Activated CD4-positive, CD25-positive, alpha-beta regulatory T cell treated with anti-CD3 and anti-CD28 coated beads, Interleukin-2, amount 50 U/mL, for 24 hours (primary cell): ENCODE measurements around the gene OR52E5.

Experiments used
- ATAC-seq, 2 donors: fragments of 150-1000 bp; cut with Tn5 transposase; one replicate each; pipeline ENCODE4 v1.10.0; 2021; ENCODE audit warnings: mild to moderate bottlenecking in 1 of 2, moderate library complexity in 1 of 2

Gene OR52E5

DNA sequence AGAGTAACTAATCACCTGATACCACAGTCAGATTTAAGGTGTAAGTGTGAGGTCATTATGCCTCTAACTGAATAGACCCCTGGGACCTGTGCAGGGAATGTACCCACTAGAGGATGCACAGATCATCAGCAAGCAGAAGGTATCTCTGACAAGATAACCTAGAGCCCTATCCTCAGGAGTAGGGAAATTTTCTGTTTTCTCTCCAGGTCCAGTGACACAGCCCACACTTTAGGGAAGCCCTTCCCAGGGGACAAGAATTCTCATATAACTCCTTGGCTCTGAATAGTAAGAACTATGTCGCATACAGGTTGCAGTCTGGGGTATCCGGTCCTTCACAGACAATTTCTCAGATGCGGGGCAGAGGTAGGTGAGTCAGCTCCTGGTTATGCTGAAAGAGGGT lies at the start of gene OR52E5:
Gene OR52E5, plus strand, starts transcription at position 301 of the 400 bp plus-strand sequence. CDS start 7,569 bp downstream, outside the sequence.
- ATAC-seq, result no peak

DNA sequence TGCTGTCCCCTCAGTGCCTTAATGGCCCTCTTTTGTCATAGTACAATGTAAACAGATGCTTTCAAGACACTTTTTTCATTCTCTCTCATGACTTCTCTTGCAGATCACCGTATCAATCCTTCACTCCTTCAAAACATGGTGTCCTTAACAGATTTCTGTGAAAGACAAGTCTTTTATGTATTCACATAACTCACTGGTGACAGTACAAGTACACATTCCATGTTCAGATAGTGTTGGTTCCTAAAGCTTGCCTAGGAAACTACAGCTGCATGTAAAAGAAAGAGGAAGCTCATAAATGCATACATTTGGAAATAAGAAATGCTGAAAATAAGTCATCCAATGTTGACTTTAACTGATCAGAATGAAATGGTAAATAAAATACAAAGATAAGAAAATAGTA lies 46.3 kb upstream of the OR52E5 start:
- no peak for ATAC-seq

DNA sequence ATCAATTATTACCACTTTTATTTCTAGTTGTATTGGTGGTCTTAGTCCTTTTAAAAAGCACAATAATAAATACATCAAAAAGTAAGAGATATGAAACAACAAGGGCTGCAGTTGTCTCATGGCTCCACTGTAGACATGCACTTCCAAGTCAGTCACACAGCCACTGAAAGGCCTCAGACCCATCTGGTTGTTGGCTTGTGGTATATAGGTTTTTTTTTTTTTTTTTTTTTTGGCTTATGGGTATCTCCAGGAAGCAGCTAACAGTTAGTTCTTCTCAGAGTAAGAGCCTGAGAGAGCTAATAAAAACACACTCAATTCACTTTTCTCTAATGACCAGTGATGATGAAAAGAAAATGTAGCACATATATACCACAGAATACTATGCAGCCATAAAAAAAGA lies 45.3 kb upstream of the OR52E5 start:
- ATAC-seq, result no peak

DNA sequence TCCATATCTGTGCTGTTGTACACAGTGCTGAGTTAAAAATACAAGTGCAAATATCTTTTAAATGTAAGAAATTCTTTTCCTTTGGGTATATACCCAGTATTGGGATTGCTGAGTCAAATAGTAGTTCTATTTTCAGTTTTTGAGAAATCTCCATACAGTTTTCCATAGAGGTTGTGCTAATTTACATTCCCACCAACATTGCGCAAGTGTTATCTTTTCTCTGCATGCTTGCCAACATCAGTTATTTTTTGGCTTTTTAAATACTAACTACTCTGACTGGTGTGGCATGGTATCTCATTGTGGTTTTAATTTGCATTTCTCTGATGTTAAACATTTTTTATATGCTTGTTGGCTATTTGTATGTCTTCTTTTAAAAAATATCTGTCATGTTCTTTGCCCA lies 42.0 kb upstream of the OR52E5 start:
- no peak for ATAC-seq

DNA sequence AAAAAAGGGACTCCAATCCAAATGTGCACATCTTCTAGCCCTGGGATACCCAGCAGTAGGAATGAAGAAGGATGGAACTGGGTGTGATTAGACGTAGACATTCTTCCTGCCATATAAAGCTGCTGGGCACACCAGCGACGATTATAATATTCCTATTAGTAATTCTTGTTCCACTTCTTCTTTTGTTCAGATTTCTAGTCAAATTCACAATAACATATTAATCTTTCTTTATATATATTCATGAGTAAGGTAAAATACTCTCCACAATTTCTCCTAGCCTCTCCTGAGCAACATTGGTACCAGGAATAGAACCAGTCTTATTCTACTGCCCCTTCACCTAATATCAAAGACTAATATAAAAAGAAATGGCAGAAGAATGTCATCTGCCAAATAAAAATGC lies 35.4 kb upstream of the OR52E5 start, which contains the start of gene OR52E8:
Gene OR52E8, minus strand, starts transcription at position 101 of the 400 bp plus-strand sequence. Its CDS starts 0 bp downstream, at position 101.
- no peak for ATAC-seq

DNA sequence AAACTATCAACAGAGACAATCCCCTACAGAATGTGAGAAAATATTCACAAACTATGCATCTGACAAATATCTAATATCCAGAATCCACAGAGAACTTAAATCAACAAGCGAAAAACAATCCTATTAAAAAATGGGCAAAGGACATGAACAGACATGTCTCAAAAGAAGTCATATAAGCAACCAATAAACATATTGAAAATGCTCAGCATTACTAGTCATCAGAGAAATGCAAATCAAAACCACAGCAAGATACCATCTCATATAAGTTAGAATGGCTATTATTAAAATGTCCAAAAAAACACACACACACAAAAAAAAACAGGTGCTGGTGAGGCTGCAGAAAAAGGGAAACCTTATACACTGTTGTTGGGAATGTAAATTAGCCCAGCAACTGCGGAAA lies 27.2 kb upstream of the OR52E5 start:
- ATAC-seq, result no peak

DNA sequence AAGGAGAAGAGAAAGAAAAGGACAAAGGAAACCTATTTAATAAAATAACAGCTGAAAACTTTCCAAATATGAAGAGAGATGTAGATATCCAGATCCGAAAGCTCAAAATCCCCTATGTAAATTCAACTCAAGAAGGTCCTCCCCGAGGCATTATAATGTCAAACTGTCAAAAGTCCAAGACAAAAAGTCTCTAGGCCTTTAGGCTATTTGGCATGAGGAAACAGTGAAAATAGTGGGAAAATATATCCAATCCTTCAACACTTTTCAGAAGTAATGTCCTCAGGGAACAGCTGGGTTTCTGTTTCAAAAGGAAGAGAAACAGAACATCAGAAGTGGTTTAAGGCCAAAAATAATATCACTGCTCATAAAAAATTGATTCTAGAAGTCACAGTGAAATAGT lies 14.4 kb upstream of the OR52E5 start:
- no peak for ATAC-seq

DNA sequence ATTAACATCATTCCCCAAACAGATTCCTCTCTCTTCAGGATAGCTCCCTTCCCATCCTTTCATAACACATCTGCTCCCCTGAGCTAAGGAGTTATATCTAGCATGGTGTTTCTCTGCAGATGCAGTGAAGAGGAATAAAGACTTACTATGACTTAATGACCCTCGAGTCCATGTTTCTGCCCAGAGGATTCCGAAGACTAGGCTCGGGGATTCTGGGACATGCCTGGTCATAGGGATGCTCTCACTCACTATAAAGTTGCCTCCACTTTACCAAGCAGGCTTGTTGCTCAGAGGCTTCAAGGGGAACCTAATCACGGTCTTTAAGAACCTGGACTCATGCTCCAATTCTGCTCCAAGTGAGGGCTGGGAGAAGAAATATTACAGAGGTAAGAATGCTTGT lies 12.7 kb upstream of the OR52E5 start, which contains the start of gene OR52E4:
Gene OR52E4, plus strand, starts transcription at position 301 of the 400 bp plus-strand sequence. CDS start 3,664 bp downstream, outside the sequence.
- no peak for ATAC-seq

DNA sequence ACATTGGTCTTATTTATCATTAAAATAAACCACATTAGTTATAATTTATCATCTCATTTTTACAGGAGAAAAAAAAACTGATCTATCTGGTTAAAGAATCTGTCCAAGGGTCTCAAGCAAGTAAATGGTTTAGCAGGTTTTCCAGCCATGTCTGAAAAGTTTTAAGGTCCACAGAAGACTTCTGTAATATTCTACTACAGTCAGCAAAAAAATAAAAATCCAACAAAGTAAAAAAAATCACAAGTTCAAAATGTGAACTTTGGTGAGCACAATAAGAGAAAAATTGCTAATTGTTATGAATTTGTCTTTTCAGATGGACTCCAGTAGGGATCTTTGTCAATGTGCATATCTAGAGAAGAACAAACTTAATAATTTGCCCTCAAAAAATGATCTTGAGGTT lies 11.3 kb upstream of the OR52E5 start:
- no peak for ATAC-seq

DNA sequence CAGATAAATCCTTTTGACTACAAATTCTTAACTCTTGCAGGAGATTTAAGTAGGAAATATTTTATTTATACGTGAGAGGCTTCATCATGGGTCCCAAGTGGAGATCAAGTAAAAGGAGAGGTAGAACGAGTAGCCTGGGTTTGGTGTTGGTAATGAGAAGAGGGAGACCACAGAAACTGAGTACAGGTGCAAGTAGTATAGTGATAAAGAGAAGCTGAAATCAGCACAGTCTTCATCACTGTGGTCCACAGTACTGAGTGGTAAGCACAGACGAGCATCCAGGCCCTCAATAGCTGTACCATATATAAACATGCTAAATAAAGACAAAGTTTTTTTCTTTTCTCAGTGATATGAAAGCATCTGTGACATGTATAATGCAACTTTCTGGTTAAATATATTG lies 5.8 kb upstream of the OR52E5 start:
- no peak for ATAC-seq

DNA sequence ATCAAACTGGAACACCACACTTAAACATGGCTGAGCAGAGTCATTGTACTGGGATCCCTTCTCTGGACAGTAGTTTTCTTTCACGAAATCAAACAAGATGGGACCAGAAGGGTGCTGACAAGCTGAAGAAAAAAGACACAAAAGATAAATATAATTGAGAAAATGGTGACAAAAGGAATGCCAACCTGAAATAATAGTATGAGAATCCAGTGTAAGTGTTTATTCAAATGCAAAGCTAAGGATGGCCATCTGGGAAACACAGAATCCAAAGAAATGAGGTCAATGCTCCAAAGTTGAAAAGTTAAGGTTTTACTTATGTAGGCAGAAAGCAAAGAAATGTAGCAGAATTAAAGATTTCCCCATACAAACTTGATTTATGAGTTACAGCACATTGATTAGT lies 5.3 kb upstream of the OR52E5 start:
- ATAC-seq, result no peak

DNA sequence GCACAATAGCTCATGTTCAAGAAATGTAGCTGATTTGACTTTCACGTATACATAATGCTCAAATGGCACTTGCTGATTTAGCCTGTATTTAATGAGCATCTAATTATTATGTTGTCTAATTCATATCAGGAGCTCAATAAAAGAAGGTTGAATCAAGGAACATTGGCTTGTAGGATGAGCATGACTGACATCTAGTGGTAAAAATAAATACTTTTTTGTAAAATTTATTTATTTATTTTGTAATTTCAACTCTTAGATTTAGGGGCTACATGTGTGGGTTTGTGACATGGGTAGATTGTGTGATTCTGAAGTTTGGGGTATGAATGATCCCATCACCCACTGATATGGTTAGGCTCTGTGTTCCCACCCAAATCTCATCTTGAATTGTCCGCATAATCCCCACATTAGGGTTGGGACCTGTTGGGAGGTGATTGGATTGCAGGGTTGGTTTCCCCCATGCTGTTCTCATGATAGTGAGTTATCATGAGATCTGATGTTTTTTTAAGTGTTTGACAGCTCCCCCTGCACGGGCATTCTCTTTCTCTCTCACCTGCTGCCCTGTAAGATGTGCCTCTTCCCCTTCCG lies 1.7 kb upstream of the OR52E5 start:
- no peak for ATAC-seq

DNA sequence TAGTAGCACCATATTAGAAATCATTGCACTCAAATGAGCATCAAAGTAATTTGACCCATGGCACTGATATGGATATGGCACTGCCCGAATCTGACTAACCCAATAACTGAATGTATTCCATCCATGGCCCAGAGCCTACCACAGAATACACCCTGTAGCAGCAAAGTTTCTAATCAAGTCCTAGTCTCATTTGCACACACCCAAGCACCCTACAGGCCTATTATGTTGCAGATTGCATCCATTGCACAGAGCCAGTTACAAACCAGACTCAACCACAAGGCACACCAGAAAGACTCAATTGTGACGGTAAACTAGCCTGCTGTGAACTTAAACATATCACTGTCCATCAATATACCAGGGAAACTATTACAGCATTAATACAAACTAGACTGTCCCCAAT lies 6.5 kb downstream of the OR52E5 start:
- no peak for ATAC-seq

DNA sequence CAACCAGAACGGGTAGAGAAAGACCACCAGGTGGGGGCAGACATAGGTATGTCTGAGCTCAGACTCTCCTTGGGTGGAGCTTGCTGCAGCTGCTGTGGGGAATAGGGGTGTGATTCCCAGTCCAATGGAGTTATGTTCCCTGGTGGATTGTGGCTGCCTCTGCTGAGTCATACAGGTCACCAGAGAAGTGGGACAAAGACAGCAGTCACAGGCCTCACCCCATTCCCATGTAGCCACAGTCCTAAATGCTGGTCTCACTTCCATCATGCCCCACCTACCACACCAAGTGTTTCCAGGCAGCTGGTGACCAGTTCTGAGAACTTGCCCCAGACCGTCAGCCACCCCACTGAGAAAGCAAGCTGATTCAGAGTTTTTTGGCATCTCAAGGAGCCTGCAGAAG lies 17.5 kb downstream of the OR52E5 start:
- ATAC-seq, result no peak

DNA sequence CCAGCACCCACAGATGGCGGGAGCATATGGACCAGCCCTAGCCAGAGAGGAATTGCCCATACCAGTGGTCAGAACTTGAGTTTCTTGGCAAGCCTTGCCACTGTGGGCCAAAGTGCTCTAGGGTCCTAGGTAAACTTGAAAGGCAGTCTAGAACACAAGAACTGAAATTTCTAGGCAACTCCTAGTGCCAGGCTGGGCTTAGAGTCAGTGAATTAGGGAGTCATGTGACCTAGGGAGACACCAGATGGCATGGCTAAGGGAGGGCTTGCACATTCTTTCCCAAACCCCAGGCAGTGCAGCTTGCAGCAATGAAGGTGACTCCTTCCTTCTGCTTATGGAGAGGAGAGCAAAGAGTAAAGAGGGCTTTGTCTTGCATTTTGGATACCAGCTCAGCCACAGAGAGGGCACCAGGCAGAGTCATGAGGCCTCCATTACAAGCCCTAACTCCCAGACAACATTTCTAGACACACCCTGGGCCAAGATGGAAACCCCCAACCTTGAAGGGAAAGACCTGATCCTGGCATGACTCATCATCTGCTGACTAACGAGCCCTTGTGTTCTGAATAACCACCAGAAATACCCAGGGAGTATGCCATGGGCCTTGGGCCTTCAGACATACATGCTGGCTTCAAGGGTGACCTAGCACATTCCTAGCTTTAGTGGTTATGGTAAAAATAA lies 29.9 kb downstream of the OR52E5 start:
- ATAC-seq, result peak; percentile 56 to 65

DNA sequence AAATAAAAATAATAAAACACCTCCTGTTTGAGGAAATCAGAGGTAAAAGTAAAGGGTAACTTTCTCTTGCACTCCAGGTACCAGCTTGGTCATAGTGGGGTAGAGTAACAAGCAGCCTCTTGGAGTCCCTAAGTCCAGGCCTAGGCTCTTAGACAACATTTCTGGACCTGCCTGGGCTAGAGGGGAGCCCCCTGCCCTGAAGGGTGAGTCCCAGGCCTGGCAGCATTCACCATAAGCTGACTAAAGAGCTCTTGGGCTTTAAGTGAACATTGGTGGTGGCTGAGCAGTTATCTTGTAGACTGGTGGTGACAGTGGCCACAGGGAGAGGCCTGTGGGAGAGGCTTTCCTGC lies 30.4 kb downstream of the OR52E5 start:
- ATAC-seq, result peak; percentile 17 to 27

DNA sequence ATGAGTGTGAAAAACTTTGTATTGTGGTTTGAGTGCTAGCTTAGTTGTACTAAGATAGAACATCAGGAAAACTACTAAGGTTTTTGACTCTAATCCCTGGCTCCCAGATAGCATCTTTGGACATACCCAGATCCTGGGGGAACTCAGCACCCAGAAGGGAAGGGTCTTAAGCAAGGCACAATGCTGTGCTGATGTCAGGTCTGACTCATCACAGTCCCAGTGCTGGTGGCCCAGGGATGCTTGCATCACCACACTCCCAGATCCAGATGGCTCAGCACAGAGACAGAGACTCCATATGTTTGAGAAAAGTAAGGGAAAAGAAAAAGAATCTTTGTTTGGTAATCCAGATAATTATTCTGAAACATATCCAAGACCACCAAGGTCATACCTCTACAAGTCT lies 30.8 kb downstream of the OR52E5 start:
- no peak for ATAC-seq

DNA sequence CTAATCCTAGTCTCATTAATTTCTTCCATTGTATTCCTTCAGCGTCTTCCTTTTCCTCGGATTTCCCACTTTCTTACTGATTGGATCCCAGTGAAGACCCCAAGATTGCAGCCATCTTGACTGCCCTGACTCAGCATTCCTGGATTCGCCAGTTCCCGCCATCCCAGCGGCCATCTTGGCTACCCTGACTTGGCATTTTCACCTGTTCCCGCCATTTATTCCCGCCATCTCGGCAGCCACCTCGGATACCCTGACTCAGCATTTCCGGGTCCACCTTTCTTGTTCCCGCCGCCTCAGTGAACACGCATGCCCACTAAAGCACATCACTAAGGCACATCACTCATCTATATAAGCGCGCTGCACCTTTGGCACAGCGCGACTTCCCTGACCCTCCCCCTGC lies 35.3 kb downstream of the OR52E5 start:
- ATAC-seq, result no peak

DNA sequence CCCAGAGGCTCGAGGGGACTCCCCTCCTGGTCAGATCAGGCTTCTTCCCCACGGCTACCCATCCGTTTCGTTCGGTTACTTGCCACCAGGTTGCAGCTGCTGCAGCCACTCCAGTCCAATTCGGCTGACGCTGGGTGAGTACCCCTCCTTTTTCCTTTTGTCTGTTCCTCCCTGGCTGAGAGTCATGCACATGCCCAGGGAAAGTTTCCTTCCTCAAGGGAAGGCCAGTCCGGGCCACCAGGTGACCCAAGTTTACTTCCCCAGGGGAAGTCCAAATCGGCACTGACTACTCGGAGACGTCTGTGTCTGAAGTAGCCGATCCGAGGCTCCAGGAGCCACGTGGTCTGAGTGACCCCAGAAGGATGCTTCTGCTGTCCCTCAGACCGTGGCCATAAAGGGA lies 35.8 kb downstream of the OR52E5 start:
- ATAC-seq, result no peak

DNA sequence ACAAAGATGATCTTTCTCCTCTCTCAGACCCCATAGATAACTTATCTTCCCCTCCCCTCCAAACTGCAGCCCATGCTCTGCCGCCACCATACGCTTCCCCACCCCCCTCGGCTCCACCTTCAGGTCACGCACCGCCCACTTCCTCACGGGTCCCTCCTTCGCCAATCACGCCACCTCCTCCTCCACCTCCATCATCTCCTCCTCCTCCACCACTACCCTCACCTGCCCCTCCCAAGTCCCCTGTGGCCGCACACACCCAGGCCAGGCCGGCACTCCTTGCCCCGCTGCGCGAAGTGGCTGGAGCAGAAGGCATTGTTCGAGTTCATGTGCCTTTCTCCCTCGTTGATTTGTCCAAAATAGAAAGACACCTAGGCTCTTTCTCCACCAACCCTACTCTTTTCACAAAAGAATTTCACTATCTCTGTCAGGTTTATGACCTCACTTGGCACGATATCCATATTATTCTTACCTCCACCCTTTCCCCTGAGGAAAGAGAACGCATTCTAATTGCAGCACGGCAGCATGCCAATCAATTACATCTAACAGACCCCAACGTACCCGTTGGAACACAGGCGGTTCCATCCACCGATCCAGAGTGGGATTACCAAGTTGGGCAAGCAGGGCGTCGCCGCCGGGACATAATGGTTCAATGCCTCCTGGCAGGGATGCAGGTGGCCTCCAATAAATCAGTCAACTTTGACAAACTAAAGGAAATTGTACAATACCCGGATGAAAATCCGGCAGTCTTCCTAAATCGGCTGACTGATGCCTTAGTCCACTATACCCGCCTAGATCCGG lies 36.8 kb downstream of the OR52E5 start:
- no peak for ATAC-seq

DNA sequence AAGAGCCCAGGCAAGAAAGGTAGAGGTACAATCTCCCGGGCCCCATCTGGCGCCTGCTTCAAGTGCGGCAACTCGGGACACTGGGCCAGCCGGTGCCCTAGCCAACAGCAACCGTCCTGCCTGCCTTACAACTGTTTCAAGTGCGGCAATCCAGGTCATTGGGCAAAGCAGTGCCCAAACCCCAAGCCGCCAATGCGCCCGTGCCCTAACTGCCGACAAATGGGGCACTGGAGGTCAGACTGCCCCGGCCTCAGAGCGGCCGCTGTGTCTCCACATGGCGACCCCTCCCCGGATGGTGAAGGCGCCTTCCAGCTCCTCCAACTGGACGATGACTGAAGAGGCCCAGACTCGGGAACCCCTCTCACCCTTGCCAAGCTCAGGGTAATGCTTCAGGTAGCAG lies 37.6 kb downstream of the OR52E5 start:
- no peak for ATAC-seq

DNA sequence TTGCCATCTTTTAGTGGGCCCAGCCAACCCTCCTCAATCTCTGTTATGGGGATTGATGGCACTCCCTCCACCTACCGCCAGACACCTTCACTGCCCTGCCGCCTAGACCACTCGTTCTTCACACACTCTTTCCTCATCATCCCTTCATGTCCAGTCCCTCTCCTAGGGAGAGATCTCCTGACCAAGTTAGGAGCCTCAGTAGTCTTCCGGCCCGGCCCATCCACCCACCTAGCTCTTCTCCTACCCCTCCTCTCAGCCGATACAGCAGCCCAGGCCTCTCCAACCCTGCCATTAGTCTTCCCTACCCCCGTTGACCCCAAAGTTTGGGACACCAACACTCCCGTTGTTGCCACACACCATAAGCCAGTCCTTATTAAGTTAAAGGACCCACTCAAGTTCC lies 38.1 kb downstream of the OR52E5 start:
- ATAC-seq, result no peak

DNA sequence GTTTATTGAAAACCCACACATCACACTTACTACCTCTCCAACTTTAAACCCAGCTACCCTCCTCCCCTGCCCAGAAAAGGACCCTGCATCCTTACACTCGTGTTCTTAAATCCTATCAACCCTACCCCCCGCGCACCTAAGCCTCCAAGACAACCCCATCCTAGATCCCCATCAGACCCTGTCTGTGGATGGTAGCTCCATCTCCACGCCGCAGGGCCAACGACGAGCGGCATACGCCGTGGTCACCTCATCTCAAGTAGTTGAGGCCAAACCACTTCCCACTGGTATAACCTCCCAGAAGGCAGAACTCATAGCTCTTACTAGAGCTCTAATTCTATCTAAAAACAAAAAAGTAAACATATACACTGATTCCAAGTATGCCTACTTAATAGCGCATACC lies 39.7 kb downstream of the OR52E5 start:
- ATAC-seq, result no peak

DNA sequence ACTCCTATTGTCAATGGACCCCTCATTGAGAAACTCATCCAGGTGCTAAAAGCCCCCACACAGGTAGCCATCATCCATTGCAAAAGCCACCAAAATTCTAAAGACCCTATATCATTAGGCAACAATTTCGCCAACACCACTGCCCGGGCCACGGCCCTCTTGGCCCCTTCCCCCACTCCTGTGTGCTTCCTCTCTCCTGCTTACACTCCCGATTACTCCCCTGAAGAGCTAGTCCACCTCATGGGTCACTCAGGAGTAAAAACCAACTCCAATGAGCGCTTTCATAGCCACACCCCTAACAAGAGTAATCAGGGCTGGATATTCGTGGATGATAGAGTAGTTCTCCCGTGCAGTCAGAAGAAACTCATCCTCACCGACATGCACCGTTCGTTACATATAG lies 40.1 kb downstream of the OR52E5 start:
- no peak for ATAC-seq
